ENCODE data around the gene PRXL2B. TPM values are rescaled to one million over a fixed set of nuclear protein-coding genes. Genes with fewer than 3 reads are reported as not detected.

The PRXL2B gene
- total RNA-seq, 4 donors from 2014 or later, result 6.4 to 11.1 (median 7.4) TPM

DNA sequence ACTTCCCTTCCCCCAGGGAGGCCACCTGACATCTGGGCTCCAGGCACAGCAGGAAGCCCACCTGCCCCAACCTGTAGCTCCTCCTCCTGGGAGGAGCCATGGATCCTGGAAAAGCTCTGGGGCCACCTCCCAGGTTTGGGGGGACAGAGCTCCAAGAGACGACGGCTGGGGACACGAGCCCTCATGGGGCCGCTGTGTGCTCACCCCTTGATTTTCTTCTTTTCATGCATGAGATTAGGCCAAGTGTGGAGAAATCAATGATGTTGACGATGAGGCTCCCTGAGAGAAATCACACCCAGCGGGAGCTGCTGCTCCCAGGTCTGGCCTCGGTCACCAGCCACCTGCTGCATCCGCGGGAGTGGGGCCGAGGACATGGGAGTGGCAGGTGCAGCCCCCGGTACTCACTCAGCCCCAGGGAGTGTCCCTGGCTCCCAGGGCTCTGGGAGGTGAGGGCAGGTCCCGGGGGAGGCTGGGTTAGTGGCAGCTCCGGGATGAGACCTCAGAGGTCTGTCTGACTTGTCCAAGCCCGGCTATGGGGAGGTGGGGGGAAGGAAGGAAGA, 21.7 kb upstream of the PRXL2B start:
- TF ChIP-seq, protein P1, sequence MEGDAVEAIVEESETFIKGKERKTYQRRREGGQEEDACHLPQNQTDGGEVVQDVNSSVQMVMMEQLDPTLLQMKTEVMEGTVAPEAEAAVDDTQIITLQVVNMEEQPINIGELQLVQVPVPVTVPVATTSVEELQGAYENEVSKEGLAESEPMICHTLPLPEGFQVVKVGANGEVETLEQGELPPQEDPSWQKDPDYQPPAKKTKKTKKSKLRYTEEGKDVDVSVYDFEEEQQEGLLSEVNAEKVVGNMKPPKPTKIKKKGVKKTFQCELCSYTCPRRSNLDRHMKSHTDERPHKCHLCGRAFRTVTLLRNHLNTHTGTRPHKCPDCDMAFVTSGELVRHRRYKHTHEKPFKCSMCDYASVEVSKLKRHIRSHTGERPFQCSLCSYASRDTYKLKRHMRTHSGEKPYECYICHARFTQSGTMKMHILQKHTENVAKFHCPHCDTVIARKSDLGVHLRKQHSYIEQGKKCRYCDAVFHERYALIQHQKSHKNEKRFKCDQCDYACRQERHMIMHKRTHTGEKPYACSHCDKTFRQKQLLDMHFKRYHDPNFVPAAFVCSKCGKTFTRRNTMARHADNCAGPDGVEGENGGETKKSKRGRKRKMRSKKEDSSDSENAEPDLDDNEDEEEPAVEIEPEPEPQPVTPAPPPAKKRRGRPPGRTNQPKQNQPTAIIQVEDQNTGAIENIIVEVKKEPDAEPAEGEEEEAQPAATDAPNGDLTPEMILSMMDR (IDR thresholded peaks at IDR 0.05; ENCODE audit: low read depth), result no peak

DNA sequence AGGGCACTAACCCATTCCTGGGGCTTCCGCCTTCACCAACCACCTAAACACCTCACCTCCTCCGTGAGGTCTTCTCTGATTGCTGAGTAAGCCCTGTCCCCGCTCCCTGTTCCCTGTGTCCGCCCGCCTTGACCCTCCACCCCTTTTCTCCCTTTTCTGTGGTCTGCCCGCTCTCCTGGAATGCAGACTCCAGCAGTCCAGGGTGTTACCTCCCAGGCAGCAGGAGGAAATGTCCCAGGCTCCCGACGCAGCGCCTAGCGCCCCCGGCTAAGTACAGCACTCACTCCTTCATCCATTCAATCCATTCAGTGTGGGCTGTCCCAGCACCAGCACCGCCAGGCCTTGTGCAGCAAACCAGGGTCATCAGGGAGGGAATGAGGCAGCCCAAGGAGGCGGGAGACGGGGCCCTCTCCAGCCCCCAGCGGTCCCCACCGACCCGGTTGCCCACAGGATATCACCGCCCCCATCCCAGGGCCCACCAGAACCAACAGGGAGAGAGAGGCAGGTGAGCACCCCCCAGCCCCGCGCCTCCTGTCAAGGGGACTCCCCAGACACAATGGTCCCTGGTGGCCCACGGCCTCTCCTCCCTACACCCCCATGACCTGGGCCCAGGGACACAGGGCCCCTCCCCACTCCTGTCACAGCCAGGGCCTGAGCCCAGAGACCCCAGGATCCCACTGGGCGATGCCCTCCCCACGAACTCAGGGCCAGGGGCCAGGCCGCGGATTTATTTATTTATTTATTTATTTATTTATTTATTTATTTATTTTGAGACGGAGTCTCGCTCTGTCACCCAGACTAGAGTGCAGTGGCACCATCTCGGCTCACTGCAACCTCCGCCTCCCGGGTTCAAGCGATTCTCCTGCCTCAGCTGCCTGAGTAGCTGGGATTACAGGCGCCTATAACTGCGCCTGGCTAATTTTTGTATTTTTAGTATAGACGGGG, 20.2 kb upstream of the PRXL2B start:
- TF ChIP-seq, protein P1 (IDR thresholded peaks at IDR 0.05; ENCODE audit: low read depth), result no peak

DNA sequence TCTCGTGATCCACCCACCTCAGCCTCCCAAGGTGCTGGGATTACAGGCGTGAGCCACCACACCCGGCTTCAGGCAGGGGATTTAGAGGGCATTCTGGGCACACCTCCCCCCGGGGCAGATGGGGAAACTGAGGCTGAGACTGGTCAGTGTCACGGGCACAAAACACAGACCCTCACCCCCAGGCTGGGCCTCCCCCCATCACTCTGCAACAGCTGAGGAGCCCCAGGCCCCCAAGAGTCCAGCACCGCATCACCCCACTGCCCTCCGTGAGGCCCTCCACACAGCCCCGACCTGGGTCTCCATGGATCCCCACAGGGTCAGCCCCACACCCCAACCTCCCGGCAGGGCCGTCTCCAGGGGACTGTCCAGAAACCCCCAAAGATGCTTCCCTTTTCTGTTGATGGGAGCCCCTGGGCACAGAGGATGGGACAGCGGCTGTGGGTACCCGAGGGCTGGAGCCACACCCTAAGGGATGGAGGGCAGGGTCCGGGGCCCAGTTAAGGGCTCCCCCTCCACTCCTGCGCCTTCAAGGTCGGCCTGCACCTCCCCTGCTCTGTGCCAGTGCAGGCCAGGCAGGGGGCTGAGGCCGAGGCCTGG, 19.4 kb upstream of the PRXL2B start:
- TF ChIP-seq, protein P1 (IDR thresholded peaks at IDR 0.05; ENCODE audit: low read depth), result no peak

DNA sequence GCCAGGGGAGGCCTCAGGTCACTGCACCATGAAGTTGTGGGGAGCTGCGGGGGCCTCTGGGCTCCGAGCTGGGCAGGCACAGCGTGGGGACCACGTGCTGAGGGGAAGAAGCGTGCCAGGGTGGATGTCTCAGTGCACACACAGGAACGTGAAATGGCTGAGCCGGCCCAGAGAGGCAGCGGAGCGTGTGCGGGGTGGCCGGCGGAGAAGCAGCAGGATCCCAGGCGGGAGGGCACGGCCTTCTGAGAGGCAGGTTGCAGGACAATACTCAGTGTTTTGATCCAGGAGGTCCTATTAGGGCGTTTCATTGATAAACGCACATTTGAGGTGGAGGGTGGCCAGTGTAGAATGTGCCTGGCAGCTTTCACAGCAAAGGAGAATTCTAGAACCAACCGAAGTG, 17.5 kb upstream of the PRXL2B start:
- TF ChIP-seq, protein P1 (IDR thresholded peaks at IDR 0.05; ENCODE audit: low read depth), result no peak

DNA sequence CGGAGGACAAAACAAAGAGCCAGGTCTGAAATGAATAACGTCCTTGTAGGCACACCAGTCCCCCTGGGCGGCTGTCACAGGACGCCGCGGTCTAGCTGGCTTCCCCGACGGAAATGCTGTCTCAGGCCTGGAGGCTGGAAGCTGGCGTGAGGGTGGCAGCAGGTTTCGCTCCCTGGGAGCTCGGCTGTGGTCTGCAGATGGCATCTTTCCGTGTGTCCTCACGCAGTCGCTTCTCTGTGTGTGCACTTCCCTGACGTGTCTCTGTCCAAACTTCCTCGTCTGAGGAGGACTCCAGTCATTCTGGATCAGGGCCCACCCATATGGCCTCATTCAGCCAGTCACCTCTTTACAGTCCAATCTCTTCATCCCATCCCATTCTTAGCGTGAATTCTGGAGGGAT, 16.2 kb upstream of the PRXL2B start:
- TF ChIP-seq, protein P1 (IDR thresholded peaks at IDR 0.05; ENCODE audit: low read depth), result no peak

DNA sequence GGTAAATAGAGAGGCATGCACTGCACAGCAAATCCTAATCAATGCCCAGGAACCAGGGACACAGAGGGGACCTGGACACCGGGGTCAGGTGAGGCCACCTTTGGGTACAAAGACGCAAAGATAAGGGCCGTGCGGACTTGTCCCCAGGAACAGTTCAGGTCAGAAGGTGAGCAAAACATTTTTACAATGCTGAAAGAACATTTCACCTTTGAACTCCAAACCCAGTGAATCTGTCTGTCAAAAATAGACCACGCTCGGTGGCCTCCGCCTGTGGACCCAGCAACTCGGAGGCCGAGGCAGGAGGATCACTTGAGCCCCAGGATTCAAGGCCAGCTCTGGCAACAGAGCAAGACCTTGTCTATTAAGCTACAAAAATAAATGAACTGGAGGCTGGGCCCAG, 15.2 kb upstream of the PRXL2B start:
- TF ChIP-seq, protein P1 (IDR thresholded peaks at IDR 0.05; ENCODE audit: low read depth), result no peak

All from subcutaneous adipose tissue (tissue), 4 donors.